Measurements from ENCODE around the gene LRRN2. TPM values are rescaled to one million over a fixed set of nuclear protein-coding genes. Genes with fewer than 3 reads are reported as not detected.

LRRN2 gene
- total and polyA plus RNA-seq, 2 experiments from 2014 or later: 3.7 to 4.9 TPM

- no peak for TF ChIP-seq CTCF (IDR thresholded peaks at IDR 0.05; ENCODE audit: low read depth, low read length)
- H3K36me3 ChIP-seq: no peaks in the 10 kb centered on the region
- DNase-seq (ENCODE audit: low read depth in 1 of 2, low spot score in 1 of 2): no peak
- peaks cover 7% of the 10 kb centered on the region for H3K4me1 ChIP-seq (ENCODE audit: low read depth)
- H3K4me3 ChIP-seq: no peak overlapping the region
- H3K27me3 ChIP-seq: peaks cover 5% of the 10 kb centered on the region
- no peak overlapping the region for H3K27ac ChIP-seq
- H3K9me3 ChIP-seq (ENCODE audit: low read depth): no peaks in the 10 kb centered on the region
These were observed 110.0 kb downstream of the LRRN2 start for GRCh38 chr1:204575221-204576190.

GRCh38 chr1:204574865-204575163, 110.7 kb downstream of the LRRN2 start:
- DNase-seq (ENCODE audit: low read depth in 1 of 2, low spot score in 1 of 2): no peak
- Histone ChIP-seq H3K27me3 (peaks cover 5% of the 10 kb centered on the region), H3K36me3 (no peaks in the 10 kb centered on the region), H3K27ac (no peak overlapping the region), H3K4me1 (ENCODE audit: low read depth) (peaks cover 7% of the 10 kb centered on the region), H3K9me3 (ENCODE audit: low read depth) (no peaks in the 10 kb centered on the region), H3K4me3 (no peak overlapping the region)
- TF ChIP-seq CTCF (IDR thresholded peaks at IDR 0.05; ENCODE audit: low read depth, low read length): no peak

- peaks cover 7% of the 10 kb centered on the region for H3K4me1 ChIP-seq (ENCODE audit: low read depth)
- no peak for DNase-seq (ENCODE audit: low read depth in 1 of 2, low spot score in 1 of 2)
- no peaks in the 10 kb centered on the region for H3K36me3 ChIP-seq
- H3K4me3 ChIP-seq: no peak overlapping the region
- H3K9me3 ChIP-seq (ENCODE audit: low read depth): no peaks in the 10 kb centered on the region
- no peak for TF ChIP-seq CTCF (IDR thresholded peaks at IDR 0.05; ENCODE audit: low read depth, low read length)
- H3K27me3 ChIP-seq: peaks cover 5% of the 10 kb centered on the region
- no peak overlapping the region for H3K27ac ChIP-seq
These were observed 111.3 kb downstream of the LRRN2 start for GRCh38 chr1:204574016-204574864.

GRCh38 chr1:204572923-204573922, 112.3 kb downstream of the LRRN2 start:
- H3K4me1 ChIP-seq (ENCODE audit: low read depth): peaks cover 7% of the 10 kb centered on the region
- H3K36me3 ChIP-seq: no peaks in the 10 kb centered on the region
- no peak overlapping the region for H3K4me3 ChIP-seq
- peaks cover 5% of the 10 kb centered on the region for H3K27me3 ChIP-seq
- no peak for DNase-seq (ENCODE audit: low read depth in 1 of 2, low spot score in 1 of 2)
- H3K27ac ChIP-seq: no peak overlapping the region
- TF ChIP-seq CTCF (IDR thresholded peaks at IDR 0.05; ENCODE audit: low read depth, low read length): no peak
- no peaks in the 10 kb centered on the region for H3K9me3 ChIP-seq (ENCODE audit: low read depth)

GRCh38 chr1:204571631-204572030, 113.9 kb downstream of the LRRN2 start:
- no peak for TF ChIP-seq CTCF (IDR thresholded peaks at IDR 0.05; ENCODE audit: low read depth, low read length)
- Histone ChIP-seq H3K36me3 (no peaks in the 10 kb centered on the region), H3K4me1 (ENCODE audit: low read depth) (peaks cover 7% of the 10 kb centered on the region)

More at GRCh38 chr1:204571631-204572030, 113.9 kb downstream of the LRRN2 start:
- no peak overlapping the region for H3K27ac ChIP-seq
- peaks cover 5% of the 10 kb centered on the region for H3K27me3 ChIP-seq
- no peak overlapping the region for H3K4me3 ChIP-seq
- H3K9me3 ChIP-seq (ENCODE audit: low read depth): no peaks in the 10 kb centered on the region
- DNase-seq (ENCODE audit: low read depth in 1 of 2, low spot score in 1 of 2): no peak

All from cardiac muscle cell (in vitro differentiated cells and primary cell).